ENCODE data around the gene PTPRN. TPM values are rescaled to one million over a fixed set of nuclear protein-coding genes. Genes with fewer than 3 reads are reported as not detected.

Gene PTPRN
- total RNA-seq, 1 donor from 2014 or later, result 0.60 TPM

DNA sequence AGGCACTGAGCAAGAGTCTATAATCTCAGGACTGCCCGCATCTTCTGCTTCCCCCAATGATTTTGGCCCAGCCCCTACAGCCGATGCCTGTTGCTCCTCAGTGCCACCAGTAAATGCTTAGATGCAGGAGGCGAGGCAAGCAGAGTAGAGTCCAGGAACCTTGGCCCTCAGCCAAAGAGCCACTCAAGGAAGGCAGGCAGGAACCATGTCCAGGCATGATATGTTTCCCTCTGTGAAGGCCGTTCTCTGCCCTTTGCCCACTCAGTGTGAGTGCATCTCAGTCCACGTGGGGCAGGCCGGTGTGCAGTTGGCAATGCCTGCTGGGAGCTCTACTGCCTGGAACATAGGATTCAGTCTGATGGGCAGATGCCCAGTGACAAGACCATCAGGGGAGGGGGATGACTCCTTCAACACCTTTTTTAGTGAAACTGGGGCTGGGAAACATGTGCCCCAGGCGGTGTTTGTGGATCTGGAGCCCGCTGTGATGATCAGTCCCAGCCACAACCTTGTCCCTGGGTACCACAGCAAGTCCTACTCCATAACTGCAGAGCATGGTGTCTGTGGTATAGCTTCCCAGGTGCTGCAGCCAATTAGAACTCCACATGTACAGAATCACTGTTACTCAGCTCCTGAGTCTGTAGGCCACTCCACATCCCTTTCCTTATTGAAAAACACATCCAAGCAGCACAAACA is 39.7 kb downstream of the PTPRN start:
- Histone ChIP-seq H3K79me2 (ENCODE audit: low read depth) (no peaks in the 10 kb centered on the region), H3K4me2 (no peak overlapping the region), H4K20me1 (ENCODE audit: low read depth) (no peaks in the 10 kb centered on the region), H2AFZ (replicated peaks) (no peak overlapping the region), H3K9me3 (ENCODE audit: low read depth) (no peaks in the 10 kb centered on the region), H3K36me3 (no peaks in the 10 kb centered on the region), H3K4me1 (peaks cover 4% of the 10 kb centered on the region), H3F3A (ENCODE audit: low read depth) (no peaks in the 10 kb centered on the region), H3K27me3 (peaks cover 8% of the 10 kb centered on the region), H3K9ac (no peak overlapping the region), H3K4me3 (no peak overlapping the region), H3K27ac (no peak overlapping the region)
- peak overlapping the region; percentile 5 for H3K4me3 Mint-ChIP-seq
- H3K36me3 Mint-ChIP-seq, result no peaks in the 10 kb centered on the region
- no peak for TF ChIP-seq EZH2 (IDR thresholded peaks at IDR 0.05)
- TF ChIP-seq, protein P1, sequence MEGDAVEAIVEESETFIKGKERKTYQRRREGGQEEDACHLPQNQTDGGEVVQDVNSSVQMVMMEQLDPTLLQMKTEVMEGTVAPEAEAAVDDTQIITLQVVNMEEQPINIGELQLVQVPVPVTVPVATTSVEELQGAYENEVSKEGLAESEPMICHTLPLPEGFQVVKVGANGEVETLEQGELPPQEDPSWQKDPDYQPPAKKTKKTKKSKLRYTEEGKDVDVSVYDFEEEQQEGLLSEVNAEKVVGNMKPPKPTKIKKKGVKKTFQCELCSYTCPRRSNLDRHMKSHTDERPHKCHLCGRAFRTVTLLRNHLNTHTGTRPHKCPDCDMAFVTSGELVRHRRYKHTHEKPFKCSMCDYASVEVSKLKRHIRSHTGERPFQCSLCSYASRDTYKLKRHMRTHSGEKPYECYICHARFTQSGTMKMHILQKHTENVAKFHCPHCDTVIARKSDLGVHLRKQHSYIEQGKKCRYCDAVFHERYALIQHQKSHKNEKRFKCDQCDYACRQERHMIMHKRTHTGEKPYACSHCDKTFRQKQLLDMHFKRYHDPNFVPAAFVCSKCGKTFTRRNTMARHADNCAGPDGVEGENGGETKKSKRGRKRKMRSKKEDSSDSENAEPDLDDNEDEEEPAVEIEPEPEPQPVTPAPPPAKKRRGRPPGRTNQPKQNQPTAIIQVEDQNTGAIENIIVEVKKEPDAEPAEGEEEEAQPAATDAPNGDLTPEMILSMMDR (IDR thresholded peaks at IDR 0.05), result no peak
- TF ChIP-seq EZH2phosphoT487 (IDR thresholded peaks at IDR 0.05), result no peak
- DNase-seq (ENCODE audit: low spot score), result no peak
- H3K27ac Mint-ChIP-seq, result no peak overlapping the region
- H3K9me3 Mint-ChIP-seq, result no peaks in the 10 kb centered on the region
- H3K4me1 Mint-ChIP-seq, result peaks cover 2% of the 10 kb centered on the region
- H3K27me3 Mint-ChIP-seq (ENCODE audit: insufficient read depth, low read depth), result peaks cover 23% of the 10 kb centered on the region

DNA sequence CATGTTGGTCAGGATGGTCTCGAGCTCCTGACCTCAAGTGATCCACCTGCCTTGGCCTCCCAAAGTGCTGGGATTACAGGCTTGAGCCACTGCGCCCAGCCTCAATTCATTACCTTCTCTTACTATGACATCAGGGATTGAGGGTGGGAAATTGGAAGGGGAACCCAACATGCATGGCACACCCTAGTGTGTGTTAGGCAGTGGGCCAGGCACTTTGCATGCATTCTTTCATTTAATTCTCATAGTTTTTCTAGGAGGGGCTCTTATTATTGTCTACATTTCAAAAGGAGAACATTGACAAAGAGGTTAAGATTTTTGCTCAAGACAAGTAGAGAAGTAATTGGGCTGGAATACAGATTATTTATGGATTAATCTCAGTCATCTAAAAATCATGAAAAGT is 40.9 kb downstream of the PTPRN start:
- H3K79me2 ChIP-seq (ENCODE audit: low read depth), result no peaks in the 10 kb centered on the region
- H3K9me3 Mint-ChIP-seq, result no peaks in the 10 kb centered on the region
- H3F3A ChIP-seq (ENCODE audit: low read depth), result no peaks in the 10 kb centered on the region
- H3K4me2 ChIP-seq, result no peak overlapping the region
- peaks cover 4% of the 10 kb centered on the region for H3K4me1 ChIP-seq
- H3K27ac ChIP-seq, result no peak overlapping the region
- no peak overlapping the region for H3K9ac ChIP-seq
- no peak overlapping the region for H2AFZ ChIP-seq (replicated peaks)
- no peaks in the 10 kb centered on the region for H3K36me3 Mint-ChIP-seq
- no peak overlapping the region for H3K27ac Mint-ChIP-seq
- H3K4me3 Mint-ChIP-seq, result no peak overlapping the region
- DNase-seq (ENCODE audit: low spot score), result no peak
- H3K4me3 ChIP-seq, result no peak overlapping the region
- no peaks in the 10 kb centered on the region for H4K20me1 ChIP-seq (ENCODE audit: low read depth)
- H3K4me1 Mint-ChIP-seq, result no peaks in the 10 kb centered on the region
- H3K36me3 ChIP-seq, result no peaks in the 10 kb centered on the region
- TF ChIP-seq EZH2phosphoT487 (IDR thresholded peaks at IDR 0.05) (no peak), EZH2 (IDR thresholded peaks at IDR 0.05) (no peak)
- TF ChIP-seq, protein P1 (IDR thresholded peaks at IDR 0.05), result no peak
- peaks cover 8% of the 10 kb centered on the region for H3K27me3 ChIP-seq
- H3K9me3 ChIP-seq (ENCODE audit: low read depth), result no peaks in the 10 kb centered on the region
- peaks cover 18% of the 10 kb centered on the region for H3K27me3 Mint-ChIP-seq (ENCODE audit: insufficient read depth, low read depth)

DNA sequence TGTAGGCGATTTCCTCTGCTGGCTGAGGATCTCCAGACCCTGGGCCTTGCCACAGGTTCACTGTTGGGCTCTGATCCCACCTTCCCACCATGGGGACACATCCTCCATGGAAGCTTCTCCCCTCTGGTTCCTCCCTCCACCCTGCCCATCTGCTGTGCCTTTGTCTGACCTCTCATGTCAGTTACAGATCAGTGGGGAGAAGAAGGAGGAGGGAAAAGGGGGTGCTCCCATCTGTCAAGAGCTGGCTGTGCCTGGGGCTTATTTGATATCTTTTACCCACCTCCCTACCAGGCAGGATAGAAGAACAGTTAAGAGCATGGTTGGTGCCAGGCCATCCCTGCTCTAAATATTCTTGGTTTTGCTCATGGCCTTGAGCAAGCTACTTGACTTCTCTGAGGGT is 42.3 kb downstream of the PTPRN start:
- H3K4me3 ChIP-seq, result no peak overlapping the region
- Mint-ChIP-seq H3K4me1 (no peaks in the 10 kb centered on the region), H3K27me3 (ENCODE audit: insufficient read depth, low read depth) (peaks cover 20% of the 10 kb centered on the region), H3K27ac (no peak overlapping the region), H3K4me3 (no peak overlapping the region), H3K36me3 (no peaks in the 10 kb centered on the region), H3K9me3 (no peaks in the 10 kb centered on the region)
- TF ChIP-seq EZH2phosphoT487 (IDR thresholded peaks at IDR 0.05) (no peak), EZH2 (IDR thresholded peaks at IDR 0.05) (no peak)
- TF ChIP-seq, protein P1 (IDR thresholded peaks at IDR 0.05), result no peak
- no peaks in the 10 kb centered on the region for H3K79me2 ChIP-seq (ENCODE audit: low read depth)
- no peaks in the 10 kb centered on the region for H3K9me3 ChIP-seq (ENCODE audit: low read depth)
- H2AFZ ChIP-seq (replicated peaks), result no peak overlapping the region
- H3K4me2 ChIP-seq, result no peak overlapping the region
- no peaks in the 10 kb centered on the region for H4K20me1 ChIP-seq (ENCODE audit: low read depth)
- no peak overlapping the region for H3K27ac ChIP-seq
- no peaks in the 10 kb centered on the region for H3K36me3 ChIP-seq
- H3K4me1 ChIP-seq, result peaks cover 4% of the 10 kb centered on the region
- peaks cover 12% of the 10 kb centered on the region for H3K27me3 ChIP-seq
- H3K9ac ChIP-seq, result no peak overlapping the region
- DNase-seq (ENCODE audit: low spot score), result no peak
- H3F3A ChIP-seq (ENCODE audit: low read depth), result no peaks in the 10 kb centered on the region

All from neural progenitor cell (in vitro differentiated cells).